ENCODE data around the gene LHFPL3. TPM values are rescaled to one million over a fixed set of nuclear protein-coding genes. Genes with fewer than 3 reads are reported as not detected.

The LHFPL3 gene
- total RNA-seq, 4 donors from 2014 or later, result not detected

DNA sequence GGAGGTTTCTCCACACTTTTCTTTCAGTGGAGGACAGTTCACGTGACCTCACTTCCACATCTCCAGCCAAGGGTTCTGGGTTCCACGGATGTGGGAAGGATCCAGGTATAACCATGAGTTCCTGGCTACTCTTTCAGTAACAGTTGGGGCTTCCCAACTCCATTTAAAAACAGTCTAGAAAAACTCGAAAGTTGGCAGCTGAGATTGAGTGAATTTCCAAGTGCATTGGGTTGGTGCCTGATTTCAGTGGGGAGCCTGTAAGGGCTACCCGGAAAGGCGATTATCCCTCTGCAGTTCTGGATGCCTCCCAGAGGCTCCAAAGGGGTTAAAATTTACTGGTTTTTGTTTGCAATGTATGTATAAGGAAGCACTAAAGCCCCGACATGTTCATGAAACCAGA is 24.3 kb downstream of the LHFPL3 start:
- WGBS, 2 donors, result 42 to 79% methylated on average over 5 to 6 of the region's 6 CpGs
- TF ChIP-seq, protein P1, sequence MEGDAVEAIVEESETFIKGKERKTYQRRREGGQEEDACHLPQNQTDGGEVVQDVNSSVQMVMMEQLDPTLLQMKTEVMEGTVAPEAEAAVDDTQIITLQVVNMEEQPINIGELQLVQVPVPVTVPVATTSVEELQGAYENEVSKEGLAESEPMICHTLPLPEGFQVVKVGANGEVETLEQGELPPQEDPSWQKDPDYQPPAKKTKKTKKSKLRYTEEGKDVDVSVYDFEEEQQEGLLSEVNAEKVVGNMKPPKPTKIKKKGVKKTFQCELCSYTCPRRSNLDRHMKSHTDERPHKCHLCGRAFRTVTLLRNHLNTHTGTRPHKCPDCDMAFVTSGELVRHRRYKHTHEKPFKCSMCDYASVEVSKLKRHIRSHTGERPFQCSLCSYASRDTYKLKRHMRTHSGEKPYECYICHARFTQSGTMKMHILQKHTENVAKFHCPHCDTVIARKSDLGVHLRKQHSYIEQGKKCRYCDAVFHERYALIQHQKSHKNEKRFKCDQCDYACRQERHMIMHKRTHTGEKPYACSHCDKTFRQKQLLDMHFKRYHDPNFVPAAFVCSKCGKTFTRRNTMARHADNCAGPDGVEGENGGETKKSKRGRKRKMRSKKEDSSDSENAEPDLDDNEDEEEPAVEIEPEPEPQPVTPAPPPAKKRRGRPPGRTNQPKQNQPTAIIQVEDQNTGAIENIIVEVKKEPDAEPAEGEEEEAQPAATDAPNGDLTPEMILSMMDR (IDR thresholded peaks at IDR 0.05), result no peak
- no peak for TF ChIP-seq POLR2A (IDR thresholded peaks at IDR 0.05)
- Histone ChIP-seq H3K9me3 (no peaks in the 10 kb centered on the region), H3K27ac (no peak overlapping the region), H3K27me3 (no peaks in the 10 kb centered on the region), H3K4me3 (no peak overlapping the region), H3K4me1 (no peaks in the 10 kb centered on the region), H3K36me3 (no peaks in the 10 kb centered on the region)
- intact Hi-C loops (cut with DNase I), result no loop called here
- DNase-seq, result no peak

DNA sequence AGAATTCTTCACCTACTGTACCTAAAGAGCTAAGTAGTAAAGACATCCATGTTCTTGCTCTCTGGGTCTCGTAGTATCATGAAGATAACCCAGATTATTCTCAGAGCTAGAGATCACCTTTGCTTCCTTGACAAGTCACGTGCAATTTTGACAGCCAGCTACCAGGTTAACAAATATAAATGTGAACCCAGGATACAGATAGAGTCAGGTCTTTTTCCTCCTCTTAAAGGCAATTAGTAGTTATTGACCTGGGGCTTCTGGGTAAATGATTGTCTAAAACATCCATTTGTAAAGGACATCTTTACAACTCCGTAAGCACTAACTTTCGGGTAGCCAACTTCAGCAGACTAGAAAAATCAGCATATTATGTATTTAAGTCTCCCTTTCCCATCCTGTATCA is 28.8 kb downstream of the LHFPL3 start:
- Histone ChIP-seq H3K4me1 (no peaks in the 10 kb centered on the region), H3K36me3 (no peaks in the 10 kb centered on the region), H3K27ac (no peak overlapping the region), H3K4me3 (no peak overlapping the region), H3K9me3 (no peaks in the 10 kb centered on the region), H3K27me3 (no peaks in the 10 kb centered on the region)
- intact Hi-C loops (cut with DNase I), result no loop called here
- TF ChIP-seq POLR2A (IDR thresholded peaks at IDR 0.05), result no peak
- TF ChIP-seq, protein P1 (IDR thresholded peaks at IDR 0.05), result no peak
- DNase-seq, result no peak
- 66 to 75% methylated on average over 4 of the region's 4 CpGs for WGBS, 2 donors

DNA sequence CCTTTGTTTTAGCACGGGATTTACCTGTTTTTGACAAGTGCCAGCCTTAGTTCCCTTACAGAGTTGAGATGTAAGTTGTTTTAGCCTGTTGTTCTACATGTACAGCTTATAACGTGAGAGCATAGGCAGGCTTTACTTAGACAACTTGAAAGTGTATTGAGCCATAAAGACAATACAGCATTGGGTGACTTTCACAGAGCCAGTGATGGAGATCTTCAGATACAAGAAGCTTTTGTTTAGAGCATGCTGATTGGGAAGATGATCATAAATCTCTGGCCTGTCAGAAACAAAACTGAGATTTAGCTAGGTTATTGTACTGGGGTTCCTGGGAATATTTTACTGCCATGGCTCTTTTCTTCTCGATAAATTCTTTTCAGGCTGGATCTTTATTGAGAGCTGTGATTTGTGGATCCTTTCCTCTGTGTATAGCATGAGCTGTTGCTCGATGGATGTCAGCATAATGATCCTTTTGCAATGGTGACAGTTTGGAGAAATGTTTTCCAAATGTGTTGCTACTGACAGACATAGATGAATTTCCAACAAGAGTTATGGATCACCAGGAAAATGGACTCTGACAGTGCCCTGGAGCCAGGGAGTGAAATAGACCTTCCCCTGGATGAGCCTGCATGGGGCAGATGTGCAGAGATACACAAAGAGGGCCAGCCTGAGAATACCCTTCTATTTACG is 30.2 kb downstream of the LHFPL3 start:
- H3K4me3 ChIP-seq, result no peak overlapping the region
- H3K36me3 ChIP-seq, result no peaks in the 10 kb centered on the region
- H3K9me3 ChIP-seq, result no peaks in the 10 kb centered on the region
- H3K27ac ChIP-seq, result no peak overlapping the region
- TF ChIP-seq POLR2A (IDR thresholded peaks at IDR 0.05), result no peak
- TF ChIP-seq, protein P1 (IDR thresholded peaks at IDR 0.05), result no peak
- DNase-seq, result no peak
- intact Hi-C loops (cut with DNase I), result no loop called here
- no peaks in the 10 kb centered on the region for H3K27me3 ChIP-seq
- H3K4me1 ChIP-seq, result no peaks in the 10 kb centered on the region
- WGBS, 2 donors, result 40 to 46% methylated on average over 5 of the region's 5 CpGs

DNA sequence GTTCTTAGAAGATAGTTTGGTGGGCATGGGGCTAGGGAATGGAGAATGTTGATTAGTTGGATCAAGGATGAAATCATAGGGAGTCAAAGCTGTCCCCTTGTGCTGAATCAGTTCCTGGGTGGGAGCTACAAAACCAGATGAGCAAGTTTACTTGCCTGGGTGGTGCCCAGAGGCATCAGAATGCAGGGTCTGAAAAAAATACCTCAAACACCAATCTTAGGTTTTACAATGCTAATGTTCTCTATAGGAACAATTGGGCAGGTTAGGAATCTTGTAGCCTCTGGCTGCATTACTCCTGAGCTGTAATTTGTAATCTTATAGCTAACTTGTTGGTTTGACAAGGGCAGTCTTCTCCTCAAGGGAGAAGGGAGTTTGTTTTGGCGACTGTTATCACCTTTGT is 34.4 kb downstream of the LHFPL3 start:
- Histone ChIP-seq H3K9me3 (no peaks in the 10 kb centered on the region), H3K36me3 (no peaks in the 10 kb centered on the region), H3K27me3 (no peaks in the 10 kb centered on the region), H3K4me1 (no peaks in the 10 kb centered on the region), H3K4me3 (no peak overlapping the region), H3K27ac (no peak overlapping the region)
- DNase-seq, result no peak
- TF ChIP-seq POLR2A (IDR thresholded peaks at IDR 0.05), result no peak
- TF ChIP-seq, protein P1 (IDR thresholded peaks at IDR 0.05), result no peak
- intact Hi-C loops (cut with DNase I), result no loop called here
- 7 to 10% methylated on average over 1 of the region's 1 CpG for WGBS, 2 donors

DNA sequence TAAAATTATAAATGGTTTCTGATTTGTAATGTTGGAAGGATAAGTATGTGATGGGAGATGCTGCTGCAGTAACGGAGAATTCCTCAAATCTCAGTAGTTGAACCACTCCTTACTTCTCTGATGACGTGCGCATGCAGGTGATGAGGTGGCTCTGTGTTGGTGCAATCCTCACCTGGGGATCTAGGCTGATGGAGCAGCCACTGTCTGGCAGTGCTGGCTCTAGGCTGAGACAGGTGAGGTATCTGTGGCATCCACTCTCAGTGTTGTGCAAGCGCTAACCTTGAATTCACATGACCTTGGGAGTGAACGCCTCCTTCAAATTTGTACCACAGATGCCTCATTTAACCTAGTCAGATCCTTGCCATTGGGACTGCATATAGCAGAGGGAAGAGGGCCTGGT is 35.0 kb downstream of the LHFPL3 start:
- H3K4me1 ChIP-seq, result no peaks in the 10 kb centered on the region

More for the DNA sequence above, 35.0 kb downstream of the LHFPL3 start:
- Histone ChIP-seq H3K27ac (no peak overlapping the region), H3K9me3 (no peaks in the 10 kb centered on the region), H3K36me3 (no peaks in the 10 kb centered on the region), H3K4me3 (no peak overlapping the region), H3K27me3 (no peaks in the 10 kb centered on the region)
- no peak for DNase-seq
- TF ChIP-seq POLR2A (IDR thresholded peaks at IDR 0.05), result no peak
- TF ChIP-seq, protein P1 (IDR thresholded peaks at IDR 0.05), result no peak
- WGBS, 2 donors, result 75 to 89% methylated on average over 5 of the region's 5 CpGs
- intact Hi-C loops (cut with DNase I), result no loop called here

Data from esophagus squamous epithelium (tissue), 5 donors.